Skeletal muscle cell (primary cell): Measurements from ENCODE around the gene FHIT.
"Not testable (repeated sequence)": the region's sequence is repeated elsewhere in the genome, so short reads cannot be mapped to it uniquely, and the experiment has no call there.

Experiments used
- DNase-seq: peaks from one replicate; pipeline ENCODE4 v3.0.0-alpha.2; 2010; ENCODE audit warnings: low read depth
- H3K4me3 ChIP-seq: 2 replicates; pipeline ENCODE4 v1.5.1; 2011; ENCODE audit warnings: low read depth, mild to moderate bottlenecking, control low read depth, low read length, moderate library complexity

Gene FHIT

DNA sequence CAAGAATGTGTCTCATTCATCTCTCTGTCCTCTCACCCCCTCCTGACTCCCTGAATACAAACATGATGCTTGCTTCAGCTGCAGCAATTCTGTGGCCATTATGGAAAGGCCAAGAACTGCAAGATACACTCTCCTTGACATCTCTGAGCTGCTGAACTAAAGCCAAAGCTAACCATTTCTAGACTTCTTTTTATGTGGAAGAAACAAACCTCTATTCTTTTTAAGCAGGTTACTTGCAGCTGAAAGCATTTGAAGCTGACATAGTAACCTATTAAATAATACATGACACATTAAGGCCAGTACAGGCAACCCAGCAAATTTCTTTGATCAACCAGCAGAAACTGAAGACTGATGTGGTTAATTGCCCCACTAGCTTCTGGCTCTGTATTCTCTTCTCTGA is 17.5 kb downstream of the FHIT start:
- DNase-seq = no peak
- H3K4me3 ChIP-seq = no peak overlapping the region

DNA sequence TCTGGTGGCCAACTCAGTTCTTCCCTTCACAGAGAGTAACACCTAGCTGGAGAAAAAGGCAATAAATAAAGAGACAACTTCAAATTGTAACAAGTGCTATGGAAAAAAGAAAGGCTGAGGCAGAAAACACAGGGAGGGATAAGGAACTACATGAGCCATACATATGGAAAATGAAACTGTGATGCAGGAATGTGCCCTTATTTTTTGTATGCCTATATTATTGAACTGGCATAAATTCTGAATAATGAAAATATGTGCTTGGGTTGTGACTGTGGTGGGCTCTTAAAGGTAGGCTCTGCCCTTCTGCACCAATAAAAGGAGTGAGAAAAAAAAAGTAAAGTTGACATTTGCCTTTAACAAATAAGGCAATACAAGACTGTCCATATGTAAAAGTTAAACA is 19.6 kb downstream of the FHIT start:
- DNase-seq = no peak
- no peak overlapping the region for H3K4me3 ChIP-seq

DNA sequence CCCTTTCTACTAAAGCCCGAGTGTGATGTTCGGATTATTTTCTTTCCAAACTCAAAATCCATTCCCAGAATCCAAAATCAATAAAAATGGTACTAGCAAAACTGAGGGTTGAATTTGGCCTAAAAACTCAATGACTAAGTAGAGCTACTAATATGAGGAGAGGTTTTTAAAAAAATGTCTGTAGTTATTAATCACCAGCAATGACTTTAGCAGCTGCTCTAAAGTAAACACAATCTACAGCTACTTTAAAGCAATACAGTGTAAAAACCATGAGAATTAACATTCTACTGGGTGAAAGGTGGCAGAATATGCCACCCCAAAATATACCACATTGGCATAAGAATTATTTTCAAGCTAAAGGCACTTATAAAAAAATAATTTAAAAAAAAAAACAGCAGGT is 23.5 kb downstream of the FHIT start:
- H3K4me3 ChIP-seq = no peak overlapping the region
- DNase-seq = no peak

DNA sequence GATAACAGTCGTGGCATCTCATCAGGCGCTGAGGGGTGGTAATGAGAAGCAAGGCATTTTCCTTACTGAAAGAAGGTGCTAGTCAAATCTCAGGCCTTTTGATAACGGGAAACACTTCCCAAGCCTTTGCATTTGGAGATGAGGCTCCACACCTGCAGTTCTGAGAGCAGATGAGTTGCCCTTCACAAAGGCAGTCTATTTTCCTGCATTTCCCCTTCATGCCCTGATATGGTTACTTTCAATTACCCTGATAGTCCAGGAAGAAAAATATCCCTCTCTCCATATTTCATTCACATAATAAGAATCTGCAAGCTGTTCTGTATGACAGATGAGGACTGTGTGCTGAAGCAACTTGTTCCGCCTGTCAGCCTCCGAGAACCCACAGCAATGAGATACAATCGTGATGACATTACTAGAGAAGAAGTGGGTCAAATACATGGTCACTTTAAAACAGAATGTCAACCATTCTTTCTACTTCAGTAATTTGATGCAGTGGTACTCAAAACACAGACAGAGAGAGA is 25.0 kb downstream of the FHIT start:
- H3K4me3 ChIP-seq = no peak overlapping the region
- DNase-seq = no peak

DNA sequence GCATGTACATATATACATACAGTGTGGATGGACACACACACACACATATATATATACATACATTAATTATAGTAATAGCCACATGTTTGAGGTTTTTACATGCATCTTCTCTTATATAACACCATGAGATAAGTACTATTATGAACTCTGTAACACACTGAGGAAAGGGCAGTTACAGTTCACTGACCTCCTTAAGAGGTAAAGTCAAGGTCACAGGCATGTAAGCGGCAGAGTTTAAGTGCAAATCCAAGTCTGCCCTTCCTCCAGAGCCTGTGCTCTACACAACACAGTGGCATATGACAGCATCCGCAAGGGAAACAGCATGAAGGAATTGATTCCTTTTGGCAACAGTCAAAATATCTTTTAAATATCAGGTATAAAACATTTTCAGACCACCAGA is 26.4 kb downstream of the FHIT start:
- no peak overlapping the region for H3K4me3 ChIP-seq

DNA sequence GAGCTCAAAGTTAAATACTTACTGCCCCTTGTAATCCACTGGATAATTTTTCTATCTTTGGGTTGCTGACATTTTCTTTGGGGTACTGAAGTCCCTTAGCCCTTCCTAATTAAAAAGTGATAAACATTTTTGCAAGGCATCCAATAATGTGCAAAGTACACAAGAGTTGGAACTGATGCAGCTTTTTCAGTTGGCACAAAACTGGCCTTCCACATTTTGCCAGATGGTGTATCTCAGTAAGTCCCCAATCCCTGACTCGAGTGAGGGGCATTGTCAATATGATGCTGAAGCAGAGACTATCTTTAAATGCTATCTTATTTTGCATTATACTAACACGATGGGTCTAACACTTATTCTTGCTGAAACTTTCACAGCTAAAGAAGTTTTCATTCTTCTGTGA is 27.8 kb downstream of the FHIT start:
- DNase-seq = no peak
- no peak overlapping the region for H3K4me3 ChIP-seq

More for the DNA sequence above, 26.4 kb downstream of the FHIT start:
- no peak for DNase-seq

DNA sequence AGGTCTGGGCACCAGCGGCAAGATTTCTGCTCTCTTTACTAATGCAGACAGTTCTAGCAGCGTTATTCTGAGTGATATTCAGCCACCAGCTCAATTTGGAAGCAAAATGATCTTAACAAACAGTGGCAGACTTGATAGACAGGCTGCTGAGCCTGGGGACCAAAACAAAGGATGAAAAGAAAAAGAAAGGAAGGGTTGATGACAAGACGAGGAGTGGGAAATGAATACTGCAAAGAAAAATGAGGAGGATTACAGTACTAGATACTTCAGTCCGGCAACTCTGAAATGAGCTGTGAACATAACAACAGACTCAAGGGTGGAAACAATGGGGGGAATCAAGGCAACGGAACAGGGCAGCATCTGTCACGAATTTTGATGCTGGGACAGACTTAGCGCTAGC is 28.8 kb downstream of the FHIT start:
- no peak for DNase-seq
- H3K4me3 ChIP-seq = no peak overlapping the region

DNA sequence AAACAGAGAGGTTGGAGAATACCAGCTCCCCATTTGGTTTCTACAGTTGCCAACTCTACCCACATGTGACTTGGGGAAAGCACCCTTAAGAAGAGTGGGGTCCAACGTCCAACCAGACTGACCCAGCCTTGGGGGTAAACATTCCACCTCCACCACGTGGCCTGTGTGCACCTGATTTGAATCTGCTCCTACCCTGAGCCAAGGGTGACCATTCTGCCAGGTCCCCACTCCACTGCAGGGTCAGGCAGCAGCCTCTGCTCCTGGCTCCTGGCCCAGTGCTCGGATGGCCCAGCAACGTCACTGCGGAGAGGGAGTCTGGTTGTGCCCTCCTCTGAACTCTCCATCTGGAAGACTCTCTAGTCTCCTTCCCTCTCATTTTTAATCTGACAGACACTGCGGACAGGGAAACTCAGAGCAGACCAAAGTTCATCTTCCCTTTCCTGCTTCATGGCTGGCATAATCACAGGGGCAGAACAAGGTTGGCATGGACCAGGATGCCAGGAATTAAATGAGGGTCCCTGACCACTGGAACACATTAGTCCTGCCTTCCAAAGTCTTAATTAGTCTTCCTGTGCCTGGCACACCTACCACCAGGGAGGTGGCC is 29.4 kb downstream of the FHIT start:
- H3K4me3 ChIP-seq = no peak overlapping the region
- no peak for DNase-seq

DNA sequence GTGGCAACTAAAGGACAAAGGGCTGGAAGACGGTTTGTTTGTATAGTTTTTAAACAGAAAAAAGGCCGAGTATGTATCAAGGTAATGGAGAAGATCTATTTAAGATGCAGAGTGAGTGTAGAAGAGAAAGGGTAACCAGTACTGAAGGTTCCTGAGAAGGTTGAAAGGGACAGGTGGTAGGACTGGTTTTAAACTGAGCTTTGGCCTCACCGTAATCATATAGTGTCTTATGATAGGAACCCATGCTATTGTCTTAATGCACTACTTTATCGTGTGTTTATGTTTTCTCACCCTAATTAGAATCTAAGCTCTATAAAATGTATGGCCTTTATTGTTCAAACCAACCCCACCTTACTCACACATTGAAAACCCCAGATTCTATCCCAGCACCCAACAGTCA is 32.7 kb downstream of the FHIT start:
- DNase-seq = no peak

DNA sequence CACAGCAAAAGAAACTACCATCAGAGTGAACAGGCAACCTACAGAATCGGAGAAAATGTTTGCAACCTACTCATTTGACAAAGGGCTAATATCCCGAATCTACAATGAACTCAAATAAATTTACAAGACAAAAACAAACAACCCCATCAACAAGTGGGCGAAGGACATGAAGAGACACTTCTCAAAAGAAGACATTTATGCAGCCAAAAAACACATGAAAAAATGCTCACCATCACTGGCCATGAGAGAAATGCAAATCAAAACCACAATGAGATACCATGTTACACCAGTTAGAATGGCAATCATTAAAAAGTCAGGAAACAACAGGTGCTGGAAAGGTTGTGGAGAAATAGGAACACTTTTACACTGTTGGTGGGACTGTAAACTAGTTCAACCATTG is 35.1 kb downstream of the FHIT start:
- H3K4me3 ChIP-seq, DNase-seq: not testable (repeated sequence)

More for the DNA sequence above, 32.7 kb downstream of the FHIT start:
- H3K4me3 ChIP-seq = no peak overlapping the region

DNA sequence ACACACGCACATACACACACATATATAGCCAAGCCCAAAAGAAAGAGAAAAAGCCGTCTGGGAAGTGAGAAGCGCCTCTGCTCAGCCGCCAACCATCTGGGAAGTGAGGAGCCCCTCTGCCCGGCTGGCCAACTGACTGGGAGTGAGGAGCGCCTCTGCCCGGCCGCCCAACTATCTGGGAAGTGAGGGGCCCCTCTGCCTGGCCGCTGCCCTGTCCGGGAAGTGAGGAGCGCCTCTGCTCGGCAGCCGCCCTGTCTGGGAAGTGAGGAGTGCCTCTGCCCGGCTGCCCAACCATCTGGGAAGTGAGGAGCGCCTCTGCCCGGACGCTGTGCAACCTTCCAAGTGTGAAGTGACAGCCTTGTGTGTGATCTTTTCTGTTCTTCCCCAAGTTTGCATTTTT is 49.2 kb downstream of the FHIT start:
- no peak overlapping the region for H3K4me3 ChIP-seq
- DNase-seq = no peak

DNA sequence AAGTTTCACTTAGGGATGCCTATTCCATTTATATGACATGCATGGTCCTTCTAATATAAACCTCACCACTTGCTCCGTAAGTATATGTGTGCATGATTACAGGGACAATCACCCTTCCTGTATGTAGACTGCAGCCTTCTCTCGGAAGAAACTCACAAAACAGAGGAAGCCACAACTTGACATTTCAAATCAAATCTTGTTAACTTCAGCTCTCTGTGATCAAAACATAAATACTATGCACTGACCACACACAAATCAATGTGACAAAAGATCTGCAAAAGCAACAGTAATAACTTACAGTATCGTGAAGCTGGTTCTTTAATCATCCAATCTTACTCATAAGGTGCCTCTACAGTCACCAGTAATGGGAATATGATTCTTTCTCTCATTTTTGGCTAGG is 50.2 kb downstream of the FHIT start:
- no peak overlapping the region for H3K4me3 ChIP-seq
- no peak for DNase-seq

DNA sequence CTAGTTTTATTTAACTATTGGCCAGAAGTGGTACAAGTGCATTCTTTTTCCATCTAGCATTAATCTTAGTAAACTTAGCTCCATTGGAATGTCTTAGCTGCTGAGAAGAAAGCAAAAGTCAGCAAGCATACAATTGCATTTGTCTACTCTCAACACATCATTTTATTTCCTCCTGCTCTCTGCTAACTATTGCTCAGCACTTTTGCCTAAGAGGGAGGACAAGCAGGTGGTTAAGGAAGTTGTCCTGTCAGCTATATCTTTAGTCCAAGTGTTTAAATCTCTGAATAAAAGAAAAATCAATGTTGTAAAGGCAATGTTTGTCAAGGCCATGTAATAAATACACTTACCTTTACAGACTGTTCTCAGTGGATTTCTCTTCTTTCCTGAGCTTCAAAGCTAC is 51.0 kb downstream of the FHIT start:
- no peak overlapping the region for H3K4me3 ChIP-seq
- no peak for DNase-seq

DNA sequence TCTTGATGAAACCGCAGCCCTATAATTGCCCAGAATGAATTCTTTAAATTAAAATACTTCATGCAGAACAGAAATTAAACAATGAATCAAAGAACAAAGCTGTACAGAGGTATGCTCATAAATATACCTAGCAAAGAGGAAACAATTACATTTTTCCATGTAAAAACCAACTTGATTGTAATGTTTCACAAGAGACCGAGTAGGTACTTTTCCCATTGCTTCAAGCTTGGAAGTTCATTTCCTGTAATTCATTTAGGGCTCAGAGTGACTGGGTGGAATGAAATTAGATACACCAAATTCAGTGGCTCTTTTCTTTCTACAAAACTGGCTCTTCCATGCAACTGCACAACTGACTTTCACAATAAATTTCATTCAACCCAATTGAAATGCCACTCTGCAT is 51.4 kb downstream of the FHIT start:
- no peak overlapping the region for H3K4me3 ChIP-seq
- no peak for DNase-seq

DNA sequence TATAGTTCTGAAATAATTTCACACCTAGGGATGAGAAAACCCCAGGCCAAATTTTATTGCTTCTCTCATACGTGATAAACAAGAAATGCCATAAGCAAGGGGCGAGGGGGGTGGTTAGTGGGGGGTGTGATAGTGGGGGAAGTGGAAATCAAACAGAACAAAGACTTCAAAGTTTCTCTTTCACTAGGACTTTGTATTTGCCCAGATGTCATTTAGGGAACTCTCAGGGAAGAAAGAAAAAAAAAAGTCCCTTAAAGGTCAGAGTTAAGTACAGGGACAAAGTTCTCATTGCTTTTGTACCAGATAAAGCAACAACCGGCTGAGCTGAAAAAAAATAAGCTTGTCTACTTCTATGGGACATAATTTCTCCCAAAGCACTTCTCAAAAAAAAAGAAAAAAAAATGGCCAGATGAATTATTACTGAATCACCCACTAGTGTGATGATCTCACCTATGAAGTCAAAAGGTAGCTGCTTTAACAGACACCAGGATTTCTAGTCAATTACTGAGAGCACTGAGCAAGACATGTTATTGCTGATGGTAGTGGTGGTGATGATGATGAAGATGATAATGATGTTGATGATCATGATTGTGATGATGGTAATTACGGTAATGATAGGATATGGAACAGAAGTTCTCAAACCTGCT is 56.2 kb downstream of the FHIT start:
- no peak for DNase-seq
- no peak overlapping the region for H3K4me3 ChIP-seq

DNA sequence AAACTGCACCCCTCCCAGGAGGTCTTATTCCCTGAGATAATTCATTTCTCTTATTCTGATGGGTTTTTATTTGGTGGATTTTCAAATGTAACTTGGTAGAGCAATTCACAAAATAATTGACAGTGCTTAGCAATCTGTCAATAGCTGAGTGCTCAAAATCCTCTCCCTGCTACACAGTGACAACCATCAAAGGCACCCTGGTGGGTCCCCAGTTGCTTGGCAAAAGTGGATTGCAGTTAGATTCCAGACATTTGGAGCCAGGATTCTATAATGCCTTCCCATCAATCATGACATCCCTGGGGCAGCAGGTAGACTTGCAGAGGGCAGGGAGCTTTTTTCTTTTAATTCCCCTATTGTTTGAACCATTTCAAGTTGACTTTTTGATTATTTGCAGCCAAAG is 59.0 kb downstream of the FHIT start:
- H3K4me3 ChIP-seq = no peak overlapping the region
- no peak for DNase-seq

DNA sequence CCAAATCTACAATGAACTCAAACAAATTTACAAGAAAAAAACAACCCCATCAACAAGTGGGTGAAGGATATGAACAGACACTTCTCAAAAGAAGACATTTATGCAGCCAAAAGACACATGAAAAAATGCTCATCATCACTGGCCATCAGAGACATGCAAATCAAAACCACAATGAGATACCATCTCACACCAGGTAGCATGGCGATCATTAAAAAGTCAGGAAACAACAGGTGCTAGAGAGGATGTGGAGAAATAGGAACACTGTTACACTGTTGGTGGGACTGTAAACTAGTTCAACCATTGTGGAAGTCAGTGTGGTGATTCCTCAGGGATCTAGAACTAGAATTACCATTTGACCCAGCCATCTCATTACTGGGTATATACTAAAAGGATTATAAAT is 61.0 kb downstream of the FHIT start:
- DNase-seq, H3K4me3 ChIP-seq: not testable (repeated sequence)

DNA sequence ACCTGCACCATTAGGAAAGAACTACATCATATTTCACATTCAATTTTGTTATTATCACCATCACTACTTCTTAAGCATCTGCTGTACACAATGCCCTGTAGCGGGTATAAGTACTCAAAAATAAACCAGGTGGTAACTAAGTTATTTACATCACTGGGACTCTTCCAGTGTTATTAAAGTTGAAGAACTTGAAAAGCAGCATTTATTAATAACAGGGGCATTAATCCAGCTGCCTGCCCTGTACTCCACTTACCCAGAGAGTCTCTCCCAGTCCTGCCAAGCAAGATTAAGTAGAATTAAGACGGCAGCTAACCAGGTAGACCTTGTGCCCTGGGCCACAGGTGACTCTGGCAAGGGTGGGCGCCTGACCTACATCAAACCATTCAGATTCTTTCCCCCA is 65.2 kb downstream of the FHIT start:
- no peak for DNase-seq
- H3K4me3 ChIP-seq = no peak overlapping the region

DNA sequence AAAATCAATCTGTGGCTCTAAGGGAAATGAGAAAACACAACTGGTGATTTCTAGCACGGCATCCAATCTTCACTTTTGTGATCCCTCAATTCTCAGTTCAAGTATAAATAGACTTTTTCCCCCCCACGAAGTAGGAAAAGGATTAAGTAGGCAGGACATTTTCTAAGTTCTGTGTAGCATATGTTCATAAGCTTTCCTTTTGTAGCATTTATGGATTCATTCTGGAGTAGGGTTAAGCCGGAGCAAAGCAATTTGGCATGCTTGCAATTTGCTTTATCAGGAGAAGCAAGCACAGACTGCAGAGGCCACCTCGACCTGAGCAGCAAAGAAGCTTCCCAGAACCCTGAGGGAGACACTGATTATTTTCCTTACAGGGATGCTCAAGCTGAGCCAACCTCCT is 66.3 kb downstream of the FHIT start:
- no peak overlapping the region for H3K4me3 ChIP-seq
- DNase-seq = no peak

DNA sequence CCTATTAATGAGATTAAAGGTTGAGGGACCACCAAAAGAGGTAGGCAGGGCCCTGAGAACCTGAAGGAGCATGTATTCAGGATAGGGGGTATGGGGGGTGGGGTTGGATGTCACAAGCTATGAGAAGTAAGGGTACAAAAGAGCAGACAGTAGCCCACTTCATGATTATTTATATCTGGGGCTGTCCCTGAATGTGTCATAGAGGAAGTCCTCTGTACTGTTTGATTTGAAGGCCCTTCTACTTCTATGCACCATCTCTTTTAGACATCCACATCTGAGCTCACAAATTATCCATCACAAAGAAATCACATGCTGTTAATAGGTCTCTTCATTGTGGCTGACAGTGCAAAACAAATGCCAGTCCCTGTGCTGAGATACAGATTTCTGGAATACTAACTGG is 68.6 kb downstream of the FHIT start:
- DNase-seq = no peak
- no peak overlapping the region for H3K4me3 ChIP-seq

DNA sequence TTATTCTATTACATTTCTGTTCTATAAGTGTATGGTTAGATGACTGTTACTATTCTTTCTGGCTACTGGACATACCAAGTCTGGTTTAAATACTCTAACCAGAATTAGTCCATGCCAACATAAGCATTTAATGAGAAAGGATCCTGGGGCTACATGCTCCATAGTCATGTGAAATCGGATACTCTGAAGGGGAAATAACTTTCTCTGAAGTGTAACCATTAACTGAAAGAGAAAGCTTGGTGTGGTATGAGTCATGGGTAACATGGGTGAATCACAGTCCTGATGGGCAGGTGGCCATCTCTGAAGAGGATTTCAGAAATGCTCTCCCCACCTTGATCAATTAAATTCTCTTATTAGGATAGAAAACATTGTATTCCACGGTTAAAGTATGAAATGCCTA is 69.4 kb downstream of the FHIT start:
- no peak overlapping the region for H3K4me3 ChIP-seq
- peak; percentile 46 for DNase-seq
